ENCODE data around the gene FOXP1. TPM values are rescaled to one million over a fixed set of nuclear protein-coding genes. Genes with fewer than 3 reads are reported as not detected.

FOXP1 gene
- total RNA-seq (87.2 TPM), polyA plus RNA-seq (ENCODE audit: insufficient read depth, low read depth, low replicate concordance) (6.7 TPM)
- long read RNA-seq, donor 1, partial matches to known transcripts: 0 of 1 reads
- long read RNA-seq, donor 1, other reads (novel, unspliced or antisense): 0 of 1 reads
- long read RNA-seq, donor 2, partial matches to known transcripts: 0 of 2 reads
- long read RNA-seq, donor 2, other reads (novel, unspliced or antisense): 0 of 2 reads
- long read RNA-seq, donor 3, partial matches to known transcripts: 0 of 2 reads
- long read RNA-seq, donor 3, other reads (novel, unspliced or antisense): 0 of 2 reads
- long read RNA-seq, donor 4: 0 reads
- long read RNA-seq, donor 5, partial matches to known transcripts: 0 of 1 reads
- long read RNA-seq, donor 5, other reads (novel, unspliced or antisense): 0 of 1 reads
- long read RNA-seq, donor 6, partial matches to known transcripts: 0 of 4 reads
- long read RNA-seq, donor 6, other reads (novel, unspliced or antisense): 0 of 4 reads
- long read RNA-seq, donor 7, partial matches to known transcripts: 2 of 20 reads
- long read RNA-seq, donor 7, other reads (novel, unspliced or antisense): 13 of 20 reads
- long read RNA-seq, donor 8, partial matches to known transcripts: 0 of 4 reads
- long read RNA-seq, donor 8, other reads (novel, unspliced or antisense): 0 of 4 reads
- long read RNA-seq, donor 9: 0 reads
- long read RNA-seq, donor 10, partial matches to known transcripts: 30 of 32 reads
- long read RNA-seq, donor 10, other reads (novel, unspliced or antisense): 0 of 32 reads

DNA sequence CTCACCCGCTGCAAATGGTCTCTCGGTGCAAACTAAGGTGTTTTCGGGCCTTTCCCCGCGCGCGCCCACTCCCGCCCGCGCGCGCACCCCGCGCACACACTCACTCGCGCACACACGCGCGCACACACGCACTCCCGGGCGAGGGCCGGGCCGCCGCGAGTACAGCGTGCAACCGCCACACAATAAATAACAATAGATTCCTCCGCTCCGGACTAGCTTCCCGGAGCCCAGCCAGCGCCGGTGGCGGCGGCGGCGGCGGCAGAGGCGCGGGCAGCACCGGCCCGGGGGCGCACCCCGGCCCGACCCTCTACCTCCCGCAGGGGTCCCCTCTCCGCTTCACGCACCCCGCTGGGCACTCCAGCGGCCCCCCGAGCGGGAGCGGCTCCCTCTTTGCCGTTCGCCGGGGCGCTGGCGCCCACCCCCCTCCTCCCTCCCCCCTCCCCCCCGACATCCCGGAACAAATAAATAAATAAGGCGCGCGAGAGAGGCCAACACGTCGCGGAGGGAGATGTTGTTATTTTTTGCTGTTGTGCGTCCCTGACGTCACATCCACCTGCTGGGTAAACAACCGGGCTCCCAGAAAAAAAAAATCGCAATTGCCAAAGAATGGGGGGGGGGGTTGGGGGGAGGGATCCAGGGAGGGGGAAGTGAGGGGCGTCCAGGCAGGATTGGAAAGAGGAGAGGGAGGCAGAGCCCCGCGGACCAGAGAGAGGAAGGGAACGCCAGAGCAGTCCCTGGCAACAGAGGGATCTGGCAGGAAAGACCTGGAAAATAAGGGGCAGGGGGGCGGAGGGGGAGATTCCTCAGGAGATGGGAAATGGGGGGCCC, at the start of gene FOXP1:
Gene FOXP1 (minus strand): TSS at position 163 of the 828 bp plus-strand sequence. CDS start 385,347 bp downstream, outside the sequence.
- no peaks in the 10 kb centered on the region for H3K27me3 ChIP-seq (ENCODE audit: control insufficient read depth, insufficient read depth, low read length)
- peak within 1 kb of the TSS; percentile 88 to 97 for H3K27ac ChIP-seq (ENCODE audit: low read depth in 2 of 2, low read length in 2 of 2)
- intact Hi-C loops (cut with DNase I): no loop called here
- no peaks in the 10 kb centered on the region for H3K9me3 ChIP-seq (ENCODE audit: control insufficient read depth in 2 of 3, insufficient read depth in 1 of 3, low read length in 3 of 3)
- peaks cover 0 to 14% (median 3%) of the 10 kb centered on the region in 3 donors for H3K4me1 ChIP-seq (ENCODE audit: control insufficient read depth in 2 of 3, insufficient read depth in 2 of 3, low read depth in 1 of 3, low read length in 3 of 3)
- FAIRE-seq (no peak), DNase-seq (peak; percentile 85 to 92 (median 91))
- peak within 1 kb of the TSS; percentile 75 to 80 (median 78) for H3K9ac ChIP-seq (ENCODE audit: low read length in 3 of 3)
- no peaks in the 10 kb centered on the region for H3K36me3 ChIP-seq (ENCODE audit: control insufficient read depth in 2 of 3, insufficient read depth in 3 of 3, low read length in 3 of 3)
- TF ChIP-seq, protein P1, sequence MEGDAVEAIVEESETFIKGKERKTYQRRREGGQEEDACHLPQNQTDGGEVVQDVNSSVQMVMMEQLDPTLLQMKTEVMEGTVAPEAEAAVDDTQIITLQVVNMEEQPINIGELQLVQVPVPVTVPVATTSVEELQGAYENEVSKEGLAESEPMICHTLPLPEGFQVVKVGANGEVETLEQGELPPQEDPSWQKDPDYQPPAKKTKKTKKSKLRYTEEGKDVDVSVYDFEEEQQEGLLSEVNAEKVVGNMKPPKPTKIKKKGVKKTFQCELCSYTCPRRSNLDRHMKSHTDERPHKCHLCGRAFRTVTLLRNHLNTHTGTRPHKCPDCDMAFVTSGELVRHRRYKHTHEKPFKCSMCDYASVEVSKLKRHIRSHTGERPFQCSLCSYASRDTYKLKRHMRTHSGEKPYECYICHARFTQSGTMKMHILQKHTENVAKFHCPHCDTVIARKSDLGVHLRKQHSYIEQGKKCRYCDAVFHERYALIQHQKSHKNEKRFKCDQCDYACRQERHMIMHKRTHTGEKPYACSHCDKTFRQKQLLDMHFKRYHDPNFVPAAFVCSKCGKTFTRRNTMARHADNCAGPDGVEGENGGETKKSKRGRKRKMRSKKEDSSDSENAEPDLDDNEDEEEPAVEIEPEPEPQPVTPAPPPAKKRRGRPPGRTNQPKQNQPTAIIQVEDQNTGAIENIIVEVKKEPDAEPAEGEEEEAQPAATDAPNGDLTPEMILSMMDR (IDR thresholded peaks at IDR 0.05; ENCODE audit: borderline replicate concordance, extremely low read depth, insufficient read depth): no peak
- H3K4me3 ChIP-seq (ENCODE audit: low read length in 3 of 3): peak within 1 kb of the TSS; percentile 80 to 93 (median 90)

DNA sequence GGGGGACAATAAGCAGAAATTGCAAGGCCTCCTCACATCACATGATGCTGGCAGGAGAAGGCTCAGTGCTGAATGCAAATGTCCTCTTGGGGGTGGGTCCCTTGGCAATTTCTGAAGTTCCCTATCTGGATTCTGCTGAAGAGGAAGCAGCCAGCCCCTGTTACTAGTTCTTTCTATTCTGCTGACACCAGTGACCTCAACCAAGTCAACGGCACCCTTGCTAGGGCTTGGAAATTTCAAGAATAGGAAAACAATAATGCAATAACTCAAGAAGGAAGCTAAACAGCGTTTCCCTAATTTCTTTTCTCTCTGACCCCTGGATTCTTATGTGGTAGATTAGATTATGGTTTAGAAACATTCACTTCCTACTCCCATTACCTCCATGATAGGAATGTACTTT, 46.2 kb upstream of the FOXP1 start:
- H3K9ac ChIP-seq (ENCODE audit: low read length in 3 of 3): no peak overlapping the region
- no peak overlapping the region for H3K27ac ChIP-seq (ENCODE audit: low read depth in 2 of 2, low read length in 2 of 2)
- DNase-seq: no peak
- no peaks in the 10 kb centered on the region for H3K27me3 ChIP-seq (ENCODE audit: control insufficient read depth, insufficient read depth, low read length)
- no peaks in the 10 kb centered on the region for H3K4me1 ChIP-seq (ENCODE audit: control insufficient read depth in 2 of 3, insufficient read depth in 2 of 3, low read depth in 1 of 3, low read length in 3 of 3)
- TF ChIP-seq, protein P1 (IDR thresholded peaks at IDR 0.05; ENCODE audit: borderline replicate concordance, extremely low read depth, insufficient read depth): no peak
- intact Hi-C loops (cut with DNase I): no loop called here
- H3K4me3 ChIP-seq (ENCODE audit: low read length in 3 of 3): no peak overlapping the region
- H3K36me3 ChIP-seq (ENCODE audit: control insufficient read depth in 2 of 3, insufficient read depth in 3 of 3, low read length in 3 of 3): no peaks in the 10 kb centered on the region
- no peaks in the 10 kb centered on the region for H3K9me3 ChIP-seq (ENCODE audit: control insufficient read depth in 2 of 3, insufficient read depth in 1 of 3, low read length in 3 of 3)
- no peak for FAIRE-seq

DNA sequence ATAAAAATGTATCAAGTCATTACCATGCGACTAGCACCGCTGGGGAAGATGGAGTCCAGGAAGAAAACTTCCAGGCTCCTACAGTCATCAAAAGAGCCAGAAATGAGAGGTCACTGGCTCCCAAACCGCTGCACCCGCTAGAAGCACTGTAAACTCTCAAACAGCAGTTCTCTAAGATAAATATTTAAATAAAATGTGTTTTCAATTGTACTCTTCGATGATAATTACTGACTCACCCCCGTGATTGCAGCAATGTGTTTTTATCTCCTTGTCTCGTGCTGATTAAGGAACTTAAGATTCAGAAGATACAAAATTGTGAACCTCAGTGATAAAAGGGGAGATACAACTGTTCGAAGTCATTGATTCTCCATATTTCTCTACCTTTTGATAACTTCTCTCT, 45.8 kb upstream of the FOXP1 start:
- Histone ChIP-seq H3K4me1 (ENCODE audit: control insufficient read depth in 2 of 3, insufficient read depth in 2 of 3, low read depth in 1 of 3, low read length in 3 of 3) (no peaks in the 10 kb centered on the region), H3K36me3 (ENCODE audit: control insufficient read depth in 2 of 3, insufficient read depth in 3 of 3, low read length in 3 of 3) (no peaks in the 10 kb centered on the region), H3K4me3 (ENCODE audit: low read length in 3 of 3) (no peak overlapping the region), H3K9me3 (ENCODE audit: control insufficient read depth in 2 of 3, insufficient read depth in 1 of 3, low read length in 3 of 3) (no peaks in the 10 kb centered on the region), H3K9ac (ENCODE audit: low read length in 3 of 3) (no peak overlapping the region), H3K27ac (ENCODE audit: low read depth in 2 of 2, low read length in 2 of 2) (no peak overlapping the region), H3K27me3 (ENCODE audit: control insufficient read depth, insufficient read depth, low read length) (no peaks in the 10 kb centered on the region)
- DNase-seq (no peak), FAIRE-seq (no peak)
- TF ChIP-seq, protein P1 (IDR thresholded peaks at IDR 0.05; ENCODE audit: borderline replicate concordance, extremely low read depth, insufficient read depth): no peak
- intact Hi-C loops (cut with DNase I): no loop called here
